Natural killer cell treated with Interleukin-12 subunit alpha and Interleukin-12 subunit beta and Interleukin-15 and Interleukin-18, amount 100 ng/mL, for 72 hours (primary cell): Measurements from ENCODE around the gene ABCC6. TPM values are rescaled to one million over a fixed set of nuclear protein-coding genes. Genes with fewer than 3 reads are reported as not detected.

Experiments used
- ATAC-seq, 2 donors: fragments of 150-1000 bp; cut with Tn5 transposase in 1 of 2; sonication (Bioruptor Pico), chemical (Tn5 transposase) in 1 of 2; 2 replicates each; pipeline ENCODE4 v1.10.0; 2021
- DNase-seq: peaks from one replicate; pipeline ENCODE4 v3.0.0; 2022; ENCODE audit warnings: low spot score
- H3K27ac Mint-ChIP-seq, 2 donors: 1 replicate in 1 of 2; 2 replicates in 1 of 2; pipeline ENCODE4 v1.8.0; 2022; ENCODE audit warnings: mixed read lengths in 2 of 2, mild to moderate bottlenecking in 1 of 2, moderate library complexity in 1 of 2
- H3K27me3 Mint-ChIP-seq, 2 donors: 1 replicate in 1 of 2; 2 replicates in 1 of 2; pipeline ENCODE4 v1.8.0; 2022; ENCODE audit warnings: mixed read lengths in 2 of 2
- H3K36me3 Mint-ChIP-seq: one replicate; pipeline ENCODE4 v1.8.0; 2022; ENCODE audit warnings: mixed read lengths
- H3K4me1 Mint-ChIP-seq, 2 donors: 1 replicate in 1 of 2; 2 replicates in 1 of 2; pipeline ENCODE4 v1.8.0; 2022; ENCODE audit warnings: low read depth in 2 of 2, mixed read lengths in 2 of 2, mild to moderate bottlenecking in 1 of 2
- H3K4me3 Mint-ChIP-seq: one replicate; pipeline ENCODE4 v1.8.0; 2022; ENCODE audit warnings: mixed read lengths
- H3K9me3 Mint-ChIP-seq: 2 replicates; pipeline ENCODE4 v1.8.0; 2022; ENCODE audit warnings: mixed read lengths
- total RNA-seq, 2 donors: library from RNA; stranded (reverse); gene quantifications; one replicate each; pipeline ENCODE4 v1.2.3, GENCODE V29; 2022

Gene ABCC6
- total RNA-seq, 2 donors from 2014 or later = not detected

DNA sequence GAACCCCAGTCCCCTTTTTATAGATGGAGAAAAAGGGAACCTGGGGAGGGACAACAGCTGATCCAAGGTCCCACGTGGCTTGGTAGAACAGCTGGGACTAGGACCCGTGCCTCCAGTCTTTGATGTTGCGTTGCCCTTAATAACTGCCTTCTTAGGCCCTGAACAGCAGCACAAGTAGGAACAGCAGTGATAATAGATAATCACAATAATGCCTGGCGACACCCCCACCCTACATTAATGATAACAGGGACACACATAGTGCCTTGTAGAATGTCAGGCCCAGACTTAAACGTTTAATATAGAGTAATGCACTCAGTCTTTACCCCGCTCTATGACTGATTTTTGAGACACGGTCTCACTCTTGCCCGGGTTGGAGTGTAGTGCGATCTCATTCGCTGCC lies 96.4 kb downstream of the ABCC6 start:
- peaks cover 16% of the 10 kb centered on the region for H3K36me3 Mint-ChIP-seq
- DNase-seq (no peak), ATAC-seq (no peak)
- no peaks in the 10 kb centered on the region for H3K27me3 Mint-ChIP-seq
- H3K4me1 Mint-ChIP-seq = peaks cover 0 to 4% of the 10 kb centered on the region in 2 donors
- H3K4me3 Mint-ChIP-seq = no peak overlapping the region
- H3K27ac Mint-ChIP-seq = peak overlapping the region in 1 of 2 donors; percentile 34
- H3K9me3 Mint-ChIP-seq = peaks cover 7% of the 10 kb centered on the region

DNA sequence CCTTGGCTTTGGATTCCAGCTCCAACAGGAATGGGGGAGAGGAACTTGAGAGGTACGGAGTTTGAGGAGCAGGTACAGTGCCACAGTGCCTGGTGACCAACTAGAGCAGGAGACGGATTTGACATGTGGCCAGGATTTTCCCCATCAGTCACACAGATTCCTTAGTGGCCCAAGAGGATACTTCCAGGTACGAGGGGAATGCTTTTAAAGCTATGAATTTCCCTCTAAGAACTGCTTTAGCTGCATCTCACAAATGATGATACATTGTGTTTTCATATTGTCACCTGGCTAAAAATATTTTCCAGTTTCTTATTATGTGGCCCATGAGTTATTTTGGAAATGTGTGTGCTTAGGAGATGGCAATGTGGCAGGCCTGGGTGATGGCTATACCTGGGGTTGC lies 98.3 kb downstream of the ABCC6 start:
- no peak overlapping the region for H3K27ac Mint-ChIP-seq
- no peaks in the 10 kb centered on the region for H3K27me3 Mint-ChIP-seq
- DNase-seq (no peak), ATAC-seq (no peak)
- peaks cover 7% of the 10 kb centered on the region for H3K9me3 Mint-ChIP-seq
- H3K4me1 Mint-ChIP-seq = peaks cover 13 to 19% of the 10 kb centered on the region in 2 donors
- peaks cover 21% of the 10 kb centered on the region for H3K36me3 Mint-ChIP-seq
- H3K4me3 Mint-ChIP-seq = no peak overlapping the region

DNA sequence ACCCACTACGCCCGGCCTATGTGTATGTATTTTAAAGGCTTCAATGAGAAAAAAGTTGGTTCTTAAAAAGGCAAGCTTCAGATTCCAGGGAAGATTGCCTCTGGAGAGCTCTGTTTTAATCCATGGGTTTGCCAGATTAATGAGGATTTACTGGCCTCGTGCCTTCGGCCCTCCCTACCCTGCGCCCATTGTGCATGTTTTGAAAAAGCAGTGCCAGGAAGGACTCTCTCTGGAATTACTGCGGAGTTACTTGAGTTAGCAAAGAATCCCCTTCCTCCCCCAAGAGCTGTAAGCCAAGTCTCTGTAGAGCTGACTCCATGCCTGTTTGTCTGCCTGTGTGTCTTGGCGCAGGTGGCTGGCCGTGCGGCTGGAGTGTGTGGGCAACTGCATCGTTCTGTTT lies 98.9 kb downstream of the ABCC6 start:
- H3K27ac Mint-ChIP-seq = no peak overlapping the region
- no peak for DNase-seq
- no peak for ATAC-seq
- H3K27me3 Mint-ChIP-seq = no peaks in the 10 kb centered on the region
- no peak overlapping the region for H3K4me3 Mint-ChIP-seq
- peaks cover 7% of the 10 kb centered on the region for H3K9me3 Mint-ChIP-seq
- peaks cover 18 to 25% of the 10 kb centered on the region in 2 donors for H3K4me1 Mint-ChIP-seq
- H3K36me3 Mint-ChIP-seq = peaks cover 21% of the 10 kb centered on the region

DNA sequence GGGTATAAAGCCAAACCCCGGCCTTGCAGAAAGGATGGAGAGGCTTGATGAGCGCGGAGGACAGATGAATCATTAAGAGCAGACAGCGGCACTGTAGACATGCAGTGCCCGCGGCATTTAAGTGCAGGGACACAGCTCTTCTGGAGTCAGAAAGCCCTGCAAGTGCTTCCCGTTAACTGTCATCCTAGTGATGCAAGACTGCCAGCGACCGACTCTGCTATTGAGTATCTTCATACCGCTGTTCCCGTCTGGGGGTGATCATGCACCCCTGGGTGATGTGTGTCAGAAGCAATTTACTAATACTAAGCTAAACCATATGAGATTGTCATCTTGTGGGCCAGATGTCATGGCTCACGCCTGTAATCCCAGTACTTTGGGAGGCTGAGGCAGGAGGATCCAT lies 101.0 kb downstream of the ABCC6 start:
- DNase-seq (no peak), ATAC-seq (no peak)
- peaks cover 21 to 23% of the 10 kb centered on the region in 2 donors for H3K4me1 Mint-ChIP-seq
- peaks cover 14% of the 10 kb centered on the region for H3K9me3 Mint-ChIP-seq
- H3K27ac Mint-ChIP-seq = no peak overlapping the region
- no peak overlapping the region for H3K4me3 Mint-ChIP-seq
- no peaks in the 10 kb centered on the region for H3K27me3 Mint-ChIP-seq
- H3K36me3 Mint-ChIP-seq = peaks cover 32% of the 10 kb centered on the region

DNA sequence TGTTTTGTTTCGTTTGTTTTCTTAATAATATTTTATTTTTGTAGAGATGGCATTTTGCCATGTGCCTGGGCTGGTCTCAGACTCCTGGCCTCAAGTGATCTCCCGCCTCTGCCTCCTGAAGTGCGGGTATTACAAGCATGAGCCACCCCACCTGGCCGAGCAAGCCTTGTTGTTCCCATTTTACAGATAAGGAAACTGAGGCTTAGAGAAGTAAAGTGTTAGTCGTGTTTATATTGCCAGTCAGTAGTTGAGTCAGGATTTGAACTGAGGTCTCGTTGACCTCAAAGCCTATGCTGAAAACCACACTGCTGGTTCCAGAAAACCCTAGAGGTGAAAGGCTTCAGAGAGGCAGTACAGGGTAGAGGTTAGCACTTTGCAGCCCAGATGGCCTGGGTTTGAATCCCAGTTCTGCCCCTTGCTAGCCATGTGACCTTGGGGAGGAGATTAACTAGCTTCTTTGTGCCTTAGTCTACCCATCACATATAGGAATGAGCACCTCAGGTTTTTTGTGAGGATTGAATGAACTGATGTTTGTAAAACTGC lies 102.0 kb downstream of the ABCC6 start:
- peak overlapping the region; percentile 44 to 45 for H3K27ac Mint-ChIP-seq
- peaks cover 38% of the 10 kb centered on the region for H3K36me3 Mint-ChIP-seq
- ATAC-seq = no peak
- peaks cover 14% of the 10 kb centered on the region for H3K9me3 Mint-ChIP-seq
- H3K27me3 Mint-ChIP-seq = no peaks in the 10 kb centered on the region
- peaks cover 21 to 23% of the 10 kb centered on the region in 2 donors for H3K4me1 Mint-ChIP-seq
- DNase-seq = no peak
- no peak overlapping the region for H3K4me3 Mint-ChIP-seq

DNA sequence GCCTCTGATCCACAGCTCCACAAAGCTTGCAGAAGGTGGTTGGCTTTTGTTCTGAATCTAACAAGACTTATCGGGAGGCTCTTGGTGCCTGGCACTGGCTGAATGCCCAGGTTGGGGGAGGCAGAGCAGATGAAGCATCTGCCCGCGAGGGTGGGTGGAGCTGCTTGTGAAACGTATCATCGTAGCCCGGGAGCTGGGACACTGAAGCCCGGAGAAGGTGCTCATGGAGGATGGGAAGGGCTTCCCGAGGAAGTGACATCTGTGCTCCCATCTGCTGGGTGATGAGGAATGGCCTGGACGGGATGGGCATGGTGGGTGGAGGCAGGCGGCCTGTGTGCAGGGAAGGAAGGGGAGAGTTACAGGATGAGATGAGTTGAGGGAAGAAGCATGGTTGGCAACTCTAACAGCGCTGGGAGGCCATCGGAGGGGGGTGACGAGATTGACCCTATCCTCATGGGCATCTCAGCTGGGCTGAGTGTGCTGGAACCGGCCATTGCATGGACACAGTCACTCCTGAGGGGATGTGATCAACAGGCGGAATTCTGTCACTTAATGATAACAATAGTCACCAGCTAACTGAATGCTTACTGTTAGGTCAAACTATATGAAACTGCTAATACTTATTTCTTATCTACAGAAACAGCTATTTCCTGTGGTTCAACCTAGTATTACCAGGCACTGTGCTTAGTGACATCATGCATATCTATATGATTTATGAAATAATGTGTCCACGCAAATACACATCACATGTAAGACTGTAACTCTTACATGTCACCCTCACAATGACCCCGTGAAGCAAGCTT lies 102.7 kb downstream of the ABCC6 start:
- Mint-ChIP-seq H3K27ac (peak overlapping the region; percentile 44 to 45), H3K27me3 (no peaks in the 10 kb centered on the region), H3K4me1 (peaks cover 21 to 23% of the 10 kb centered on the region in 2 donors), H3K9me3 (peaks cover 14% of the 10 kb centered on the region), H3K4me3 (peak overlapping the region; percentile 44), H3K36me3 (peaks cover 38% of the 10 kb centered on the region)
- peak in 1 of 2 donors; percentile 69 for ATAC-seq
- no peak for DNase-seq

DNA sequence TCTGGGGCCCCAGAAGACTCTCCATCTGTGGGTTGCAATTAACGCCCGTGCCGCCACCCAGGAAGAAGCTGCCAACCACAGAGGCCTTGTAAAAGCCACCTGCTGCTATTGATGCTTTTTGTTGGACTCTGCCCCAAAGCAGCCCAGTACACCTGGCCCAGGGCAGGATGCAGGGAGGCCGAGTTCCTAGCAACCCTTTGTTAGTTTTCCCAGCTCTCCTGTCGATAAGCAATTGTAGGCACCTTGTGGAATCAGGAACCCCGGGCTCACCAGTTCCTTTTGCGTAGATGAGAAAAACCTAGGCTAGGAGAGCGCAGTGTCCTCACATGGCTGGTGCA lies 103.3 kb downstream of the ABCC6 start:
- DNase-seq = no peak
- peak overlapping the region; percentile 44 to 45 for H3K27ac Mint-ChIP-seq

DNA sequence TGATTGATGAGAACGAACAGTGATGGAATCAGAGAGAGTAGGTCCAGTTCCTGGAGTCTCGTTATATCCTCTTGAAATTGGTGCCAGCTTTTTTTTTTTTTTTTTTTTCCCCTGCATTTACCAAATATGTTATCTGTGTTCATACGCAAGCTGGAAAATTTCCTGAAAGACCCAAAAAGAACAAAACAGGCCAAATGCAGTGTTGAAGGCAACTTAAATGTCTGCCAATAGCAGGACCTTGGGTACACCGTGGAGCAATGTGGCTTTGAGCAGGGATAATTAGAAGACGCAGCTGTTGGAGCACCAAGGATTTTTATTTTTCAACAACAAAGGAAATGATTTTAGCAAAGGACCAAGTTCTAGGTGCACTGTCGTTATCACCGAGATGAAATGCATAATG lies 105.0 kb downstream of the ABCC6 start:
- no peaks in the 10 kb centered on the region for H3K27me3 Mint-ChIP-seq
- peaks cover 21 to 23% of the 10 kb centered on the region in 2 donors for H3K4me1 Mint-ChIP-seq
- DNase-seq (no peak), ATAC-seq (no peak)
- H3K27ac Mint-ChIP-seq = no peak overlapping the region
- H3K9me3 Mint-ChIP-seq = peaks cover 7% of the 10 kb centered on the region
- H3K36me3 Mint-ChIP-seq = peaks cover 28% of the 10 kb centered on the region
- H3K4me3 Mint-ChIP-seq = no peak overlapping the region

More for the DNA sequence above, 103.3 kb downstream of the ABCC6 start:
- ATAC-seq = no peak
- H3K27me3 Mint-ChIP-seq = no peaks in the 10 kb centered on the region
- peaks cover 14% of the 10 kb centered on the region for H3K9me3 Mint-ChIP-seq
- H3K4me1 Mint-ChIP-seq = peaks cover 21 to 23% of the 10 kb centered on the region in 2 donors
- H3K36me3 Mint-ChIP-seq = peaks cover 40% of the 10 kb centered on the region
- peak overlapping the region; percentile 44 for H3K4me3 Mint-ChIP-seq

DNA sequence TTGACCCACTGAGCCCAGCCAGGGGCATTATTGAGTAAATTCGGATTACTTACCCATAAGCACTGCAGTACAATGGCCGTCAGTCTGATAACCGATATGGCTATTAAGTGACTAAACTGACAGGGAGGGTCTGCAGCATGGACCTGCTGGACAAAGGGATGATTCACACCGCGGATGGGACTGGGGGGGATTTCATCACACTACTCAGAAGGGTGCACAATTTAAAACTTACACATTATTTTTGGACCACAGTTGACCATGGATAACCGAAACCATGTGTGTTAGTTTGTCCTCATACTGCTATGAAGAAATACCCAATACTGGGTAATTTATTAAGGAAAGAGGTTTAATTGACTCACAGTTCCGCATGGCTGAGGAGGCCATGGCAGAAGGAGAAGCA lies 106.5 kb downstream of the ABCC6 start:
- no peak for ATAC-seq
- peaks cover 28% of the 10 kb centered on the region for H3K36me3 Mint-ChIP-seq
- peaks cover 21 to 23% of the 10 kb centered on the region in 2 donors for H3K4me1 Mint-ChIP-seq
- H3K27me3 Mint-ChIP-seq = no peaks in the 10 kb centered on the region
- peaks cover 7% of the 10 kb centered on the region for H3K9me3 Mint-ChIP-seq
- DNase-seq = no peak
- H3K4me3 Mint-ChIP-seq = no peak overlapping the region
- H3K27ac Mint-ChIP-seq = no peak overlapping the region

DNA sequence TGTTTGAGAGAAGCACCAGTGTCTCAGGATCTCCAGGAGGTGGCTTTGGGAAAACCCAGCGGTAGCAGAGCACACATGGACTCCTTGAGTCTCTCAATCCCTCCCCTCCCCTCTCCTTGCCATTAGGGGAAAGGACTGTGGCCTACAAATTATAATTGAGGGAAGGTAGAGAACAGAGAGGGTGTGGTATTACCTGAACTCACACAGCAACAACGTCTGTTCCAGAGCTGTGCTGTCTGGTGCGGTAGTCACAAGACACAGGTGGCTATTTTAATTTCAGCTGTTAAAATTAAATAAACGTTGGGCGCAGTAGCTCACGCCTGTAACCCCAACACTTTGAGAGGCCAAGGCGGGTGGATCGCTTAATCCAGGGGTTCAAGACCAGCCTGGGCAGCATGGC lies 110.2 kb downstream of the ABCC6 start:
- DNase-seq (no peak), ATAC-seq (no peak)
- no peaks in the 10 kb centered on the region for H3K27me3 Mint-ChIP-seq
- peaks cover 0 to 3% of the 10 kb centered on the region in 2 donors for H3K4me1 Mint-ChIP-seq
- H3K27ac Mint-ChIP-seq = no peak overlapping the region
- peaks cover 3% of the 10 kb centered on the region for H3K9me3 Mint-ChIP-seq
- H3K36me3 Mint-ChIP-seq = peaks cover 17% of the 10 kb centered on the region
- no peak overlapping the region for H3K4me3 Mint-ChIP-seq

DNA sequence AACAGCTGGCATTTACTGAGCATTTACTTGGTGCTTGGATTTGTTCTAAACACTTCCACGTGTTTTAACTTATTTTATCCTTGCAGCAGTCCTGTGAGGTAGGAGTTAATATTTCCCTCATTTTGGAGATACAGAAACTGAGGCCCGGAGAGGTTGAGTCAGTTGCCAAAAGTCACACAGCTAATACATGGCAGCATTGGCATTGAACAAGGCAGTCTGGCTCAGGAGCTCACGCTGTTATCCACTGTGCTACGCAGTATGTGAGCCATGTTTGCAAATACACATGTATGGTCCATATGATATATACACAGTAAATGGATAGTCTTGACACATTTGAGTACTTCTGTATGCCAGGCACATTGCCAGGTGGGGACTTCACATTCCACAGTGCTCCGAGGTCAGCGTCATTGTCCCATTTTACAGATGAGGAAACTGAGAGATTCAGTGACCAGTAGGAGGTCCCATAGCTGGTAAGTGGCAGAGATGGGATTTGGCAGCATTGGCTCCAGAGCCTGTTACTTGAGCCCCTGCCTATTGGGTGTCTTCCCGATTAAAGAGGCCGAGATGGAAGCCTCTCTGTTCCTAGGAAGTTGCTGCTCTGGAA lies 110.7 kb downstream of the ABCC6 start:
- Mint-ChIP-seq H3K9me3 (no peaks in the 10 kb centered on the region), H3K4me3 (no peak overlapping the region), H3K36me3 (peaks cover 12% of the 10 kb centered on the region), H3K4me1 (peaks cover 0 to 3% of the 10 kb centered on the region in 2 donors), H3K27ac (no peak overlapping the region), H3K27me3 (no peaks in the 10 kb centered on the region)
- ATAC-seq (no peak), DNase-seq (no peak)

DNA sequence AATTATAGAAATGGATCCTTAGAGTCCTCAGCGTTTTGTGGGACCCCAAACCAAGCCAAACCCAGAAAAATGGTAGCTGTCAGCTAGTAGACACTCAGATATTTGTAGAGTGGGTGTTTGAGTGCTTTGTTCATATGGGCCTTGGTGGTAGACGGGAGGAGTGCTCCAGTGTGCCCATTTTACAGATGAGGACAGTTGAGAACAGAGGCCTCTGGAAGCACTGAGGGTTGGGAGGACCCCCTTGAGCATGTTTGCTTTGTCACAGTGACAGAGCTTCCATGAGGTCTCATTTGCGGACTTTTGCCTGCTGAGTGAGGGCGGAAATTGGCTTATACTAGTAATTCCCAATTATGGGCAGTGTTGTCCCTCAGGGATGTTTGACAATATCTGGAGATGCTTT lies 111.7 kb downstream of the ABCC6 start:
- peaks cover 6% of the 10 kb centered on the region for H3K36me3 Mint-ChIP-seq
- H3K4me3 Mint-ChIP-seq = no peak overlapping the region
- DNase-seq (no peak), ATAC-seq (no peak)
- H3K9me3 Mint-ChIP-seq = no peaks in the 10 kb centered on the region
- H3K4me1 Mint-ChIP-seq = peaks cover 0 to 3% of the 10 kb centered on the region in 2 donors
- no peaks in the 10 kb centered on the region for H3K27me3 Mint-ChIP-seq
- H3K27ac Mint-ChIP-seq = no peak overlapping the region

DNA sequence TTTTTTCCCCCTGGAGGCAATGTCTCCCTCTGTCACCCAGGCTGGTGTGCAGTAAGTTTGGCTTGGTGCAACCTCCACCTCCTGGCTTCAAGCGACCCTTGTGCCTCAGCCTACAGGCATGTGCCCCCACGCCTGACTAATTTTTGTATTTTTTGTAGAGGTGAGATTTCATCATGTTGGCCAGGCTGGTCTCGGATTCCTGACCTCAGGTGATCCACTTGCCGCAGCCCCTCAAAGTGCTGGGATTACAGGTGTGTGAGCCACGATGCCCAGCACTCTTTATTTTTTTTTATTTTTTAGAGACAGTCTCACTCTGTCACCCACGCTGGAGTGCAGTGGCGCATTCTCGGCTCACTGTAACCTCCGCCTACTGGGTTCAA lies 113.2 kb downstream of the ABCC6 start:
- H3K4me1 Mint-ChIP-seq = peaks cover 0 to 3% of the 10 kb centered on the region in 2 donors
- ATAC-seq (no peak), DNase-seq (no peak)
- H3K27ac Mint-ChIP-seq = no peak overlapping the region
- no peaks in the 10 kb centered on the region for H3K9me3 Mint-ChIP-seq
- no peaks in the 10 kb centered on the region for H3K27me3 Mint-ChIP-seq
- H3K4me3 Mint-ChIP-seq = no peak overlapping the region
- peaks cover 4% of the 10 kb centered on the region for H3K36me3 Mint-ChIP-seq

DNA sequence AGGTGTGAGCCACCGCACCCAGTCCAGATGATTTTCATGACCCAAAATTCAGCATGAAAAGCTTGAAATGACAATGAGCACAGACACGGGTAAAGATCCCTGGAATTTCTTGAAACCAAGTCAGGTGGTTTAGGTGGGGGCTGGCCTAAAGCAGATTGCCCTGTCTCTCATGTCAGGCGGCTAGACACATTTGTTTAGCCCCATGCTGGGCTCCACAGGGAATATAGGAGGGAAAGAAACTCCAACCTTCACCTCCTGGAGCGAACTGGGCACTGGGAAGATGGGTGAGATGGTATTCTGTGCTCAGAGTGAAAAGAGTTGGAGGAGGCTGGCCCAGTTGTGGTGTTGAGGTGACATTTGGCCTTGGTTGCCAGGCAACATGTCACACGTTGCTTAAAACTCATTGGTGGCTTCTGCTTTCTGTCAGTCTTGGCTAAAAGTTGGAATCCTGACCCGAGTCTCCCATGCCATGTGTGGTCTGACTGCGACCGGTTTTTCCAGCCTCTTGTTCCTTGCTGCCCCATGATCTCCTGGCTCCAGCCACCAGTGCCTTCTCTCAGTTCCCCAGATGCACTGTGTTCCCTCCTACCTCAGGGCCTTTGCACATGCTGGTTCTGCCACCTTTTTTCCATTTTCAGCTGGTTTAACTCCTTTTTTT lies 113.7 kb downstream of the ABCC6 start:
- peaks cover 0 to 3% of the 10 kb centered on the region in 2 donors for H3K4me1 Mint-ChIP-seq
- DNase-seq (no peak), ATAC-seq (no peak)
- no peaks in the 10 kb centered on the region for H3K27me3 Mint-ChIP-seq
- no peaks in the 10 kb centered on the region for H3K9me3 Mint-ChIP-seq
- H3K4me3 Mint-ChIP-seq = no peak overlapping the region
- H3K27ac Mint-ChIP-seq = no peak overlapping the region
- no peaks in the 10 kb centered on the region for H3K36me3 Mint-ChIP-seq
